ENCODE results near the gene C1orf167. TPM values are rescaled to one million over a fixed set of nuclear protein-coding genes. Genes with fewer than 3 reads are reported as not detected.

The C1orf167 gene
- total and polyA plus RNA-seq, 10 donors, result 0.74 to 4.8 (median 0.88) TPM; not detected in 1

DNA sequence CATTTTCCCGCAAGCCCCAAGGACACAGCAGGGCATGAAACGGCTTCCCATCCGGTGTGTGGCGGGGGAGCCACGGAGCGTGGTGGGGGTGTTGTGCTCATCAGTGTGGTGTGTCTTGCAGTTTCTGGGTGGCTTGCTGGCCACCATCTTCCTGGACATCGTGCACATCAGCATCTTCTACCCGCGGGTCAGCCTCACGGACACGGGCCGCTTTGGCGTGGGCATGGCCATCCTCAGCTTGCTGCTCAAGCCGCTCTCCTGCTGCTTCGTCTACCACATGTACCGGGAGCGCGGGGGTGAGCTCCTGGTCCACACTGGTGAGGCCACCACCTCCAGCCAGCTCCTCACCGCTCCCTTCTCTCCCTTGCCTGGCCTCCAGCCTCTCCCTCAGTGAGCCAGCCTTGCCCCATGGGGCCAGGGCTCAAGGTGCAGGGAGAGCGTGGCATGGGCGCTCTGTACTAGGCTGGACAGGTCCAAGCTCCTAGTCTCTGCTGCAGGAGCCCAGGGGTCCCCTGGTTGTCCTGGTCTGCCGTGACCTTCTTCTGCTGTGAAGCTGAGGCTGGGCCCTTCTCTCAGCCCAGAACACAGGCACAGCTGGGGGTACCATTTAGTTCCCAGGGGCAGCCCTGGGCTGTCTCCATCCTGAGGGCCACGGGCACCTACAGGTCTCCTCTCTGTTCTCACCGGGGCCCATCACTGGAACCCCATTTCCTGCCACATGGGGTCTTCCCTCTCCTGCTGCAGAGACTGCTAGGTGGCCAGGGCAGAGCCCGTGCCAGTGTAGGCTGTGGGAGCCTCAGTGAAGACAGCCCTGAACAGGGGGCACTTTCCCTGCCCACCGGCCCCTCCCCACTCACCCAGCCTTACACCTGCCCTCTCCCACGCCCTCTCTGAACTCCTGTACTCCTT, 13.4 kb upstream of the C1orf167 start:
- no peaks in the 10 kb centered on the region for H3K27me3 ChIP-seq (replicated peaks in 1 of 7)
- H3K27ac ChIP-seq, result peak overlapping the region in 5 of 8 donors; percentile 13 to 54 (median 31)
- DNase-seq, result no peak
- intact Hi-C loops (cut with DNase I; ENCODE audit: low total_unique reads), result no loop called here
- no peak overlapping the region for H3K4me3 ChIP-seq
- TF ChIP-seq, protein P1, sequence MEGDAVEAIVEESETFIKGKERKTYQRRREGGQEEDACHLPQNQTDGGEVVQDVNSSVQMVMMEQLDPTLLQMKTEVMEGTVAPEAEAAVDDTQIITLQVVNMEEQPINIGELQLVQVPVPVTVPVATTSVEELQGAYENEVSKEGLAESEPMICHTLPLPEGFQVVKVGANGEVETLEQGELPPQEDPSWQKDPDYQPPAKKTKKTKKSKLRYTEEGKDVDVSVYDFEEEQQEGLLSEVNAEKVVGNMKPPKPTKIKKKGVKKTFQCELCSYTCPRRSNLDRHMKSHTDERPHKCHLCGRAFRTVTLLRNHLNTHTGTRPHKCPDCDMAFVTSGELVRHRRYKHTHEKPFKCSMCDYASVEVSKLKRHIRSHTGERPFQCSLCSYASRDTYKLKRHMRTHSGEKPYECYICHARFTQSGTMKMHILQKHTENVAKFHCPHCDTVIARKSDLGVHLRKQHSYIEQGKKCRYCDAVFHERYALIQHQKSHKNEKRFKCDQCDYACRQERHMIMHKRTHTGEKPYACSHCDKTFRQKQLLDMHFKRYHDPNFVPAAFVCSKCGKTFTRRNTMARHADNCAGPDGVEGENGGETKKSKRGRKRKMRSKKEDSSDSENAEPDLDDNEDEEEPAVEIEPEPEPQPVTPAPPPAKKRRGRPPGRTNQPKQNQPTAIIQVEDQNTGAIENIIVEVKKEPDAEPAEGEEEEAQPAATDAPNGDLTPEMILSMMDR (IDR thresholded peaks at IDR 0.05 in 8 of 11, conservative IDR thresholded peaks at IDR 0.05 in 3 of 11), result no peak
- TF ChIP-seq POLR2AphosphoS5 (IDR thresholded peaks at IDR 0.05) (no peak), POLR2A (IDR thresholded peaks at IDR 0.05) (no peak)
- no peaks in the 10 kb centered on the region for H3K9me3 ChIP-seq
- 89 to 97% (median 91%) methylated on average over 20 to 27 of the region's 27 CpGs for WGBS, 5 donors
- peaks cover 0 to 37% (median 15%) of the 10 kb centered on the region in 6 donors for H3K4me1 ChIP-seq
- peaks cover 0 to 83% (median 46%) of the 10 kb centered on the region in 6 donors for H3K36me3 ChIP-seq

- DNase-seq, result peak; percentile 92
- WGBS, 5 donors, result 54 to 76% (median 74%) methylated on average over 3 to 9 of the region's 9 CpGs
- intact Hi-C loops (cut with DNase I; ENCODE audit: low total_unique reads), result no loop called here
- Histone ChIP-seq H3K27ac (peak overlapping the region in 4 of 8 donors; percentile 18 to 54 (median 38)), H3K36me3 (peaks cover 0 to 76% (median 46%) of the 10 kb centered on the region in 6 donors), H3K4me3 (no peak overlapping the region), H3K4me1 (peaks cover 0 to 37% (median 15%) of the 10 kb centered on the region in 6 donors), H3K9me3 (no peaks in the 10 kb centered on the region), H3K27me3 (replicated peaks in 1 of 7) (no peaks in the 10 kb centered on the region)
- TF ChIP-seq, protein P1 (IDR thresholded peaks at IDR 0.05 in 8 of 11, conservative IDR thresholded peaks at IDR 0.05 in 3 of 11), result peak; percentile 45 to 90 (median 68)
- TF ChIP-seq POLR2AphosphoS5 (IDR thresholded peaks at IDR 0.05), result peak in 2 of 3 donors; percentile 36 to 61
- no peak for TF ChIP-seq POLR2A (IDR thresholded peaks at IDR 0.05)
These were observed 12.7 kb upstream of the C1orf167 start for GRCh38 chr1:11749203-11749689.

DNA sequence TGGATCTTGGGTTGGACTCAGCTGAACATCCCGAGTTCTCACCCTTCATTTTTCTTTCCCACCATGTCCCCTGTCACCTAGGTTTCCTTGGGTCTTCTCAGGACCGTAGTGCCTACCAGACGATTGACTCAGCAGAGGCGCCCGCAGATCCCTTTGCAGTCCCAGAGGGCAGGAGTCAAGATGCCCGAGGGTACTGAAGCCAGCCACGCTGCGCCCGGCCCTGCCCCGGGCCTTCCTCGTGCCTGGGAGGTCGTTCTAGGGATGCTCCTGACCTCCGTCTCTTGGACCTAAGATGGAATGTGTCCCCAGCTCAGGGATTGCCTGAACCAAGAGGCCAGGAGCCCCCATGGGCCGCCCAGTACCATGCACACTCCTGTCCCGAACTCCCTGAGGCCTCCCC, 12.0 kb upstream of the C1orf167 start:
- peaks cover 0 to 34% (median 15%) of the 10 kb centered on the region in 6 donors for H3K4me1 ChIP-seq
- no peaks in the 10 kb centered on the region for H3K9me3 ChIP-seq
- TF ChIP-seq POLR2A (IDR thresholded peaks at IDR 0.05), result no peak
- TF ChIP-seq, protein P1 (IDR thresholded peaks at IDR 0.05 in 8 of 11, conservative IDR thresholded peaks at IDR 0.05 in 3 of 11), result no peak
- no peak for TF ChIP-seq POLR2AphosphoS5 (IDR thresholded peaks at IDR 0.05)
- DNase-seq, result no peak
- H3K4me3 ChIP-seq, result no peak overlapping the region
- no peaks in the 10 kb centered on the region for H3K27me3 ChIP-seq (replicated peaks in 1 of 7)
- 88 to 97% (median 95%) methylated on average over 14 to 15 of the region's 15 CpGs for WGBS, 5 donors
- intact Hi-C loops (cut with DNase I; ENCODE audit: low total_unique reads), result no loop called here
- peaks cover 0 to 69% (median 46%) of the 10 kb centered on the region in 6 donors for H3K36me3 ChIP-seq
- H3K27ac ChIP-seq, result no peak overlapping the region

GRCh38 chr1:11751087-11751486, 10.9 kb upstream of the C1orf167 start:
- Histone ChIP-seq H3K36me3 (peaks cover 0 to 58% (median 43%) of the 10 kb centered on the region in 6 donors), H3K4me3 (no peak overlapping the region), H3K27me3 (replicated peaks in 1 of 7) (no peaks in the 10 kb centered on the region), H3K27ac (no peak overlapping the region), H3K4me1 (peaks cover 0 to 23% (median 10%) of the 10 kb centered on the region in 6 donors), H3K9me3 (no peaks in the 10 kb centered on the region)
- TF ChIP-seq POLR2AphosphoS5 (IDR thresholded peaks at IDR 0.05) (peak in 1 of 3 donors; percentile 38), POLR2A (IDR thresholded peaks at IDR 0.05) (no peak)
- TF ChIP-seq, protein P1 (IDR thresholded peaks at IDR 0.05 in 8 of 11, conservative IDR thresholded peaks at IDR 0.05 in 3 of 11), result no peak
- intact Hi-C loops (cut with DNase I; ENCODE audit: low total_unique reads), result no loop called here
- no peak for DNase-seq
- WGBS, 5 donors, result 89 to 94% (median 91%) methylated on average over 8 to 9 of the region's 9 CpGs
